IPS DF 6.9 (cell line): ENCODE data around the gene PRRC2B.

Experiments used
- DNase-seq: peaks from one replicate; pipeline ENCODE4 v3.0.0-alpha.2; 2013; ENCODE audit warnings: low read depth, low spot score
- H3K27ac ChIP-seq: one replicate; pipeline ENCODE4 v1.5.1; 2013; ENCODE audit warnings: low read length, control low read depth
- H3K27me3 ChIP-seq: 2 replicates; pipeline ENCODE4 v1.6.1; 2013; ENCODE audit warnings: mild to moderate bottlenecking, low read length; ENCODE audit not compliant: control insufficient read depth, insufficient read depth
- H3K36me3 ChIP-seq: 2 replicates; pipeline ENCODE4 v1.6.1; 2013; ENCODE audit warnings: low read length; ENCODE audit not compliant: control insufficient read depth, insufficient read depth
- H3K4me1 ChIP-seq: 2 replicates; pipeline ENCODE4 v1.6.1; 2013; ENCODE audit warnings: low read length; ENCODE audit not compliant: control insufficient read depth, insufficient read depth
- H3K4me3 ChIP-seq: 2 replicates; pipeline ENCODE4 v1.5.1; 2013; ENCODE audit warnings: mild to moderate bottlenecking, low read length
- H3K9me3 ChIP-seq: 2 replicates; pipeline ENCODE4 v1.6.1; 2013; ENCODE audit warnings: low read length, inconsistent platforms; ENCODE audit not compliant: control insufficient read depth, insufficient read depth
- WGBS: extraction: QIAGEN DNeasy Blood & Tissue Kit; methylation state at CpG from one replicate; pipeline ENCODE4 v1.1.7; 2013; ENCODE audit warnings: mixed read lengths, missing lambda C conversion rate; ENCODE audit not compliant: insufficient read length, insufficient coverage; 5-methylcytosine and 5-hydroxymethylcytosine counted together

PRRC2B gene

DNA sequence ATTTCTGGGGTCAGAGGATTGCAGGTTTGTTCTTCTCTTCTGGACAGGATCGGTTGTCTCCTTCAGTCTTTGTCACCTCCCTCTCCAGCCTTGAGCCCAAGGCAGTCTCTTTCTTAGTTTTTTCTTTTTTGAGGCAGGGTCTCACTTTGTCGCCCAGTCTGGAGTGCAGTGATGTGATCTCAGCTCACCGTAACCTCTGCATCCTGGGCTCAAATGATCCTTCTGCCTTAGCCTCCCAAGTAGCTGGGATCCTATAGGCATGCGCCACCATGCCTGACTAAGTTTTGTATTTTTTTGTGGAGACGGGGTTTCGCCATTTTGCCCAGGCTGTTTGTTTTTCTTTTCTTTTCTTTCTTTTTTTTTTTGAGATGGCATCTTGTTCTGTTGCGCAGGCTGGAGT, 6.1 kb downstream of the PRRC2B start:
- Histone ChIP-seq H3K9me3 (no peaks in the 10 kb centered on the region), H3K4me1 (peaks cover 18% of the 10 kb centered on the region; the same call in 1 of the 2 replicates), H3K36me3 (0 out of 2 replicates have a peak, but pooled peaks cover 3% of the 10 kb centered on the region), H3K27ac (no peak overlapping the region), H3K4me3 (no peak overlapping the region), H3K27me3 (no peaks in the 10 kb centered on the region)
- no CpG with 5 or more reads among the region's 7 CpGs for WGBS
- DNase-seq = no peak

GRCh38 chr9:131400627-131401026, 6.7 kb downstream of the PRRC2B start:
- Histone ChIP-seq H3K27ac (no peak overlapping the region), H3K9me3 (no peaks in the 10 kb centered on the region), H3K36me3 (0 out of 2 replicates have a peak, but pooled peaks cover 3% of the 10 kb centered on the region), H3K4me1 (peaks cover 21% of the 10 kb centered on the region; the same call in 1 of the 2 replicates), H3K27me3 (no peaks in the 10 kb centered on the region), H3K4me3 (no peak overlapping the region)
- no CpG with 5 or more reads among the region's 6 CpGs for WGBS
- no peak for DNase-seq

- Histone ChIP-seq H3K4me3 (no peak overlapping the region), H3K27me3 (no peaks in the 10 kb centered on the region), H3K36me3 (0 out of 2 replicates have a peak, but pooled peaks cover 3% of the 10 kb centered on the region), H3K9me3 (no peaks in the 10 kb centered on the region), H3K4me1 (peaks cover 28% of the 10 kb centered on the region; the same call in 1 of the 2 replicates), H3K27ac (no peak overlapping the region)
- no peak for DNase-seq
- WGBS = no CpG with 5 or more reads among the region's 6 CpGs
Measured at GRCh38 chr9:131402073-131402472, 8.2 kb downstream of the PRRC2B start.

DNA sequence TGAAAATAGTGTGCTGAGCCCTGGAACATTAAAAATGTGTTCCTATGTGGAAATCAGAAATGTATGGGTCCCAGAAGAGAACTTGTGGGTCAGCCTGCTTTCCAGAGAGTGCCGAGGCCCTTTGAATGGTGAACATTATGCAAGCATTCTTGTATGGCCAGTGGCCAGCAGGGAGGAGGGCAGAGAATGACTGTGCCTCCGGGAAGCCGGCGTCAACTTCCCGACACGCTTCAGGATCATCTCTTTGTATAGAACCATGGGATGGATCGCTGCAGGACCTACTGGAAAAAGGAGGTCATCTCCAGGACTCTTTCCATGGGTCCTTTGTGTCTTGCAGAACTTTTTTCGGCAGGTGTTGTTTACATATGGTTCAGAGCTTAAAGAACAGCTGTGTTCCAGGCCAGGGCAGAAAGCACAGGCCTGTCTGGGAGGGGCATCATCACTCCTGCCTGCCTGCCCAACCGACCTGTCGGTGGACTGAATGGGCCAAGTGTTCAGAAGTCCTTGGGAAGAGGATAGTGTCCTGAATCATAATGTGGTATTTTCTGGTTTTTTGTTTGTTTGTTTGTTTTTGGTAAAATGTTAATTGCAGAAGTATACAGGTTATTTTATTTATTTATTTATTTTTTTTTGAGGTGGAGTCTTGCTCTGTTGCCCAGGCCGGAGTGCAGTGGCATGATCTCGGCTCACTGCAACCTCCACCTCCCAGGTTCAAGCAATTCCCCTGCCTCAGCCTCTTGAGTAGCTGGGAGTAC, 9.0 kb downstream of the PRRC2B start:
- no peaks in the 10 kb centered on the region for H3K27me3 ChIP-seq
- H3K4me1 ChIP-seq = peaks cover 33% of the 10 kb centered on the region; the same call in 1 of the 2 replicates
- no CpG with 5 or more reads among the region's 12 CpGs for WGBS
- no peaks in the 10 kb centered on the region for H3K9me3 ChIP-seq
- no peak overlapping the region for H3K4me3 ChIP-seq
- DNase-seq = no peak
- no peak overlapping the region for H3K27ac ChIP-seq
- H3K36me3 ChIP-seq = 0 out of 2 replicates have a peak, but pooled peaks cover 3% of the 10 kb centered on the region

GRCh38 chr9:131403493-131403773, 9.5 kb downstream of the PRRC2B start:
- peaks cover 31% of the 10 kb centered on the region; the same call in 1 of the 2 replicates for H3K4me1 ChIP-seq
- no peak overlapping the region for H3K27ac ChIP-seq

GRCh38 chr9:131404581-131404980, 10.7 kb downstream of the PRRC2B start:
- Histone ChIP-seq H3K36me3 (no peaks in the 10 kb centered on the region), H3K4me3 (no peak overlapping the region), H3K27ac (no peak overlapping the region), H3K9me3 (no peaks in the 10 kb centered on the region), H3K27me3 (no peaks in the 10 kb centered on the region), H3K4me1 (peaks cover 31% of the 10 kb centered on the region; the same call in 1 of the 2 replicates)
- no peak for DNase-seq
- WGBS = no CpG with 5 or more reads among the region's 5 CpGs

More at GRCh38 chr9:131403493-131403773, 9.5 kb downstream of the PRRC2B start:
- Histone ChIP-seq H3K4me3 (no peak overlapping the region), H3K27me3 (no peaks in the 10 kb centered on the region), H3K9me3 (no peaks in the 10 kb centered on the region), H3K36me3 (0 out of 2 replicates have a peak, but pooled peaks cover under 1% of the 10 kb centered on the region)
- DNase-seq = no peak
- WGBS = no CpG with 5 or more reads among the region's 6 CpGs

DNA sequence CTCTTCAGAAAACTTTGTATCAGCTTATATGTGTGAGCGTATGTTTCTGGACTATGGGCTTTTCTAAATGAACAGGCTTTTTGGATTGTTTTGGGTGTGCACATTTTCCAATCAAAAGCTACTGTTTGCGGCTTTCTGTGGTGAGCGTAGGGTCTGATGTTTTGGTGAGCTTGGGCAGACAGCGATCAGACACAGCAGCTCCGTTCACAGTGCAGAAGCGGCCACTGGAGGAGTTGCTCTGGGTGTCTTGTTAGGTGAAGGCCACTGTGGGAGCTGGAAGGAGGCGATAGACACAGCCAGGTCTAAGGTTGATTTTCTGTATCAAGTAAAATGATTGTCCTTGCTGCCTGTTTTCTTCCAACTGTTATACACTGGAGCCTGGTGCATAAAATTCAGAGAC, 11.1 kb downstream of the PRRC2B start:
- no peak for DNase-seq
- no peak overlapping the region for H3K4me3 ChIP-seq
- peaks cover 31% of the 10 kb centered on the region; the same call in 1 of the 2 replicates for H3K4me1 ChIP-seq
- H3K27me3 ChIP-seq = no peaks in the 10 kb centered on the region
- WGBS = no CpG with 5 or more reads among the region's 7 CpGs
- no peaks in the 10 kb centered on the region for H3K36me3 ChIP-seq
- H3K9me3 ChIP-seq = no peaks in the 10 kb centered on the region
- H3K27ac ChIP-seq = no peak overlapping the region

DNA sequence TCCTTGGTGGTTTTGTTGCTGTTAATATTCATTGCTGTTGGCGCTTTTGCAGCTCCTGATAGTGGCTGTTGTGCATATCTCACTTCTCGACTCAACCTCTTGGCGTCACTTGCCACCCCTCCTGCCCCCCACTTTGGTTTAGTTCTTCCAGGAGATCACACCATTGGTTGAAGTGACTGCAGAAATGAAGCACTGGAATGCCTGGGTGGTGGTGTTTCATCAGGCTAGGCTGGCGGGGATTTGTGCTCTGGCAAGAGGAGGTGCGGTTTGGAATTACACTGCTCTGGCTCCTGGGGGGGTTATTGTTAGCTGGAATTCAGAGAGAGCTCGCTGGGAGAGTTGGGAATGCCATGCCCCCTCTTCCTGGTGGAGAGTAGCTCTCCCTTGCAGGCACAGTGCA, 11.5 kb downstream of the PRRC2B start:
- no peak for DNase-seq
- peaks cover 33% of the 10 kb centered on the region; the same call in 1 of the 2 replicates for H3K4me1 ChIP-seq
- H3K9me3 ChIP-seq = no peaks in the 10 kb centered on the region
- no peaks in the 10 kb centered on the region for H3K27me3 ChIP-seq
- WGBS = no CpG with 5 or more reads among the region's 6 CpGs
- H3K4me3 ChIP-seq = no peak overlapping the region
- no peaks in the 10 kb centered on the region for H3K36me3 ChIP-seq
- H3K27ac ChIP-seq = no peak overlapping the region

DNA sequence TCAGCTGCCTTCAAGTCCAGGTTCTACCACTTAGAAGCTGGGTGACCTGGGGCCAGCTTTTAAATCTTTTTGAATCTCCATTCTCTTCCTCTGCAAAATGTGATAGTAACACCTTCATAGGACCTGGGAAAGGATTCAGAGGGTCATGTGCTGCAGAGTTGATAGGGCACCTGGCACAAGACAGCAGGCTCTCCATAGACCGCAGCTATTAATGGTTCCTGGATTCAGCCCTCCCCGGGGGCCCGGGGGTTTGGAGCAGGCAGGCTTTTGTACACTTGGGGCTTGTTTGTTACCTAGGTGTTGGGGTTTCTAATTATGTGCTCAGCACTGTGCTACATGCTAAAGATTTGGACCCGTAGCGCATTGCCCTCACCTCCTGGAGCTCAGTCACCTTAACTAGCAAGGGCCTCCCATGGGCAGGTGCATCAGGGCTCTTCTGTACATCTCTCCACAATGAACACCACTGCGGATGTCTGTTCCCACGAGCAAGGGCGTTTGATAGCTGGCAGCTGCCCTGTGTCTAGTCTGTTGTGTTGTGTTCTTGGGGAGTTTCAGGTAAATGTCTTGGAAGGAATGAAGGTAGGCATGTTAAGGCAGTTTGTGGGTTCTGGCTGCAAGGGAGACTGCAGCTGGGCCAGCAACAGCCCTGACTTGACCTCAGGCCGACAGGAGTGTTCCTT, 12.1 kb downstream of the PRRC2B start:
- Histone ChIP-seq H3K27me3 (no peaks in the 10 kb centered on the region), H3K4me3 (no peak overlapping the region), H3K9me3 (no peaks in the 10 kb centered on the region), H3K36me3 (no peaks in the 10 kb centered on the region), H3K4me1 (peaks cover 32% of the 10 kb centered on the region; the same call in 1 of the 2 replicates), H3K27ac (peak overlapping the region; percentile 34)
- no peak for DNase-seq
- no CpG with 5 or more reads among the region's 9 CpGs for WGBS

- Histone ChIP-seq H3K36me3 (no peaks in the 10 kb centered on the region), H3K4me3 (no peak overlapping the region), H3K27me3 (no peaks in the 10 kb centered on the region), H3K4me1 (peaks cover 32% of the 10 kb centered on the region; the same call in 1 of the 2 replicates), H3K27ac (no peak overlapping the region), H3K9me3 (no peaks in the 10 kb centered on the region)
- DNase-seq = no peak
- WGBS = 100% methylated on average over 3 of the region's 9 CpGs
Measured at GRCh38 chr9:131406563-131407436, 12.9 kb downstream of the PRRC2B start.
